Measurements from ENCODE around the gene TRAF3IP1.

DNA sequence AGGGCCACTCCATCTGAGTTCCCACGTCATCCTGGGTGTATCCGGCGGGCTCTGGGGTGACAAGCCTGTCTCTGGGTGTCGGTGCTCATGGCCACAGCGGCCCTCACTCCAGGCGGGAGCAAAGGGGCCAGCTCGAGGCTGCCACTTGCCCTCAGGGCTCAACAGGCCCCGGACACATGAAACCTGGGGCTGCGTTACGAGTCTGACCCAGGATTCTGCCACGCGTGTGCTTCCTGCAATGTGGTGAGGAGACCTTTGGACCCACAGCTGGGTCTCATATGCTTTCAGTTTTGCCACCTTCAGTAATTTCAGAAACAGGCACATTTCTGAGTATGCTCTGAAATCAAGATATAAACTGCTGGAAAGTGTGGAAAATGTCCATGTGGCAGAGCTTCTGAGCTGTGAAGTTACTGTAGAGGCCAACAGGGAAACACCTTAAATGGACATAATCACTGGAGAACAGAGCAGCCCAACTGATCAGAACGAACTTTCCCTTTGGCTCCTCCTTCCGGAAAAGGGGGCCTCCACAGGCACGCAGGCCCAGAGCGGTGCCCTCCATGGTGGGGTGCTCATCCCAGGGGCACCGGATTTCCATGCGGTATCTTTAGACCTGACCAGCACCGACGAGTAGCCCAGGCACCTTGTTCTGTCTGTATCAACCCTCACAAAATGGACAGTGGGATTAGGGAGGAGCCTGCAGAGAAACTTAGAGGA lies 46.0 kb upstream of the TRAF3IP1 start:
- TF ChIP-seq, protein P1, sequence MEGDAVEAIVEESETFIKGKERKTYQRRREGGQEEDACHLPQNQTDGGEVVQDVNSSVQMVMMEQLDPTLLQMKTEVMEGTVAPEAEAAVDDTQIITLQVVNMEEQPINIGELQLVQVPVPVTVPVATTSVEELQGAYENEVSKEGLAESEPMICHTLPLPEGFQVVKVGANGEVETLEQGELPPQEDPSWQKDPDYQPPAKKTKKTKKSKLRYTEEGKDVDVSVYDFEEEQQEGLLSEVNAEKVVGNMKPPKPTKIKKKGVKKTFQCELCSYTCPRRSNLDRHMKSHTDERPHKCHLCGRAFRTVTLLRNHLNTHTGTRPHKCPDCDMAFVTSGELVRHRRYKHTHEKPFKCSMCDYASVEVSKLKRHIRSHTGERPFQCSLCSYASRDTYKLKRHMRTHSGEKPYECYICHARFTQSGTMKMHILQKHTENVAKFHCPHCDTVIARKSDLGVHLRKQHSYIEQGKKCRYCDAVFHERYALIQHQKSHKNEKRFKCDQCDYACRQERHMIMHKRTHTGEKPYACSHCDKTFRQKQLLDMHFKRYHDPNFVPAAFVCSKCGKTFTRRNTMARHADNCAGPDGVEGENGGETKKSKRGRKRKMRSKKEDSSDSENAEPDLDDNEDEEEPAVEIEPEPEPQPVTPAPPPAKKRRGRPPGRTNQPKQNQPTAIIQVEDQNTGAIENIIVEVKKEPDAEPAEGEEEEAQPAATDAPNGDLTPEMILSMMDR (IDR thresholded peaks at IDR 0.05; ENCODE audit: low read depth, low read length, missing input control): no peak
- TF ChIP-seq, protein P2, sequence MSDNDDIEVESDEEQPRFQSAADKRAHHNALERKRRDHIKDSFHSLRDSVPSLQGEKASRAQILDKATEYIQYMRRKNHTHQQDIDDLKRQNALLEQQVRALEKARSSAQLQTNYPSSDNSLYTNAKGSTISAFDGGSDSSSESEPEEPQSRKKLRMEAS (IDR thresholded peaks at IDR 0.05): peak; percentile 93
- TF ChIP-seq TAF1 (conservative IDR thresholded peaks at IDR 0.05): no peak
- peak; percentile 97 for TF ChIP-seq SP1 (IDR thresholded peaks at IDR 0.05)

Data from liver (tissue), 3 donors.